GM21526 (cell line): ENCODE measurements around the gene CD300LF.

ENCODE experiments used
- ATAC-seq: cut with Tn5 transposase; IDR thresholded peaks from one replicate; pipeline ENCODE4 v1.9.1; 2021; ENCODE audit warnings: moderate library complexity; ENCODE audit not compliant: unreplicated experiment, low FRiP score

The CD300LF gene

GRCh38 chr17:74730491-74731346 lies 18.0 kb upstream of the CD300LF start:
- ATAC-seq, result no peak

- no peak for ATAC-seq
These were observed 17.1 kb upstream of the CD300LF start for GRCh38 chr17:74729866-74730265.

GRCh38 chr17:74729368-74729767 lies 16.6 kb upstream of the CD300LF start:
- ATAC-seq, result no peak

- ATAC-seq, result no peak
These were observed 16.0 kb upstream of the CD300LF start for GRCh38 chr17:74728702-74729075.

GRCh38 chr17:74728033-74728701 lies 15.4 kb upstream of the CD300LF start:
- no peak for ATAC-seq

- ATAC-seq, result no peak
These were observed 12.4 kb upstream of the CD300LF start for GRCh38 chr17:74725111-74725510.

GRCh38 chr17:74723891-74724290 lies 11.2 kb upstream of the CD300LF start:
- ATAC-seq, result no peak

GRCh38 chr17:74722782-74723181 lies 10.1 kb upstream of the CD300LF start:
- no peak for ATAC-seq

- no peak for ATAC-seq
These were observed 7.8 kb upstream of the CD300LF start for GRCh38 chr17:74720506-74720905.

GRCh38 chr17:74715144-74715543 lies 2.4 kb upstream of the CD300LF start:
- no peak for ATAC-seq

GRCh38 chr17:74713171-74713755 lies 540 bp upstream of the CD300LF start:
- ATAC-seq, result no peak

- no peak for ATAC-seq
These were observed 422 bp downstream of the CD300LF start for GRCh38 chr17:74712301-74712700.

- no peak for ATAC-seq
These were observed 1.5 kb downstream of the CD300LF start for GRCh38 chr17:74711058-74711824.

GRCh38 chr17:74704544-74704943 lies 8.2 kb downstream of the CD300LF start:
- no peak for ATAC-seq

- no peak for ATAC-seq
These were observed 9.4 kb downstream of the CD300LF start for GRCh38 chr17:74703311-74703710.

GRCh38 chr17:74702116-74702871 lies 10.4 kb downstream of the CD300LF start:
- no peak for ATAC-seq

- ATAC-seq, result no peak
These were observed 13.5 kb downstream of the CD300LF start for GRCh38 chr17:74699236-74699635.

GRCh38 chr17:74698069-74698468 lies 14.7 kb downstream of the CD300LF start:
- ATAC-seq, result no peak

GRCh38 chr17:74697515-74697914 lies 15.2 kb downstream of the CD300LF start:
- ATAC-seq, result no peak

GRCh38 chr17:74695629-74696028 lies 17.1 kb downstream of the CD300LF start:
- ATAC-seq, result no peak
